HEK293 (cell line): Measurements from ENCODE around the gene ARPC5L.

Experiments
- EGR2 ChIP-seq: fragments of 450-650 bp; formaldehyde crosslinking; IDR thresholded peaks from 2 replicates; pipeline ENCODE4 v1.5.1; 2016; ENCODE audit warnings: low read depth, missing biosample characterization, missing genetic modification characterization
- KLF7 ChIP-seq: fragments of 450-650 bp; formaldehyde crosslinking; IDR thresholded peaks from 2 replicates; pipeline ENCODE4 v1.5.1; 2016; ENCODE audit warnings: missing biosample characterization, missing genetic modification characterization, borderline replicate concordance
- SETDB1 ChIP-seq: IDR thresholded peaks from one replicate; pipeline ENCODE4 v1.6.1; 2017; ENCODE audit warnings: mild to moderate bottlenecking, low read length, moderate library complexity, mixed read lengths; ENCODE audit not compliant: insufficient read length
- SP2 ChIP-seq: fragments of 450-650 bp; formaldehyde crosslinking; IDR thresholded peaks from 2 replicates; pipeline ENCODE4 v1.5.1; 2016; ENCODE audit warnings: missing biosample characterization, missing genetic modification characterization
- SP7 ChIP-seq: fragments of 450-650 bp; formaldehyde crosslinking; IDR thresholded peaks from 2 replicates; pipeline ENCODE4 v1.5.1; 2016; ENCODE audit warnings: missing biosample characterization, missing genetic modification characterization
- ZFP37 ChIP-seq: fragments of 450-650 bp; formaldehyde crosslinking; IDR thresholded peaks from 2 replicates; pipeline ENCODE4 v1.5.1; 2016; ENCODE audit warnings: missing biosample characterization, missing genetic modification characterization
- ZNF138 ChIP-seq: fragments of 450-650 bp; formaldehyde crosslinking; IDR thresholded peaks from 2 replicates; pipeline ENCODE4 v1.5.1; 2016; ENCODE audit warnings: missing biosample characterization, missing genetic modification characterization, borderline replicate concordance
- ZNF175 ChIP-seq: fragments of 450-650 bp; formaldehyde crosslinking; IDR thresholded peaks from 2 replicates; pipeline ENCODE4 v1.5.1; 2016; ENCODE audit warnings: missing biosample characterization, missing genetic modification characterization
- ZNF24 ChIP-seq: fragments of 450-650 bp; formaldehyde crosslinking; IDR thresholded peaks from 2 replicates; pipeline ENCODE4 v1.5.1; 2016; ENCODE audit warnings: missing biosample characterization, missing genetic modification characterization
- ZNF660 ChIP-seq: fragments of 450-650 bp; IDR thresholded peaks from 2 replicates; pipeline ENCODE4 v1.5.1; 2018; ENCODE audit warnings: missing biosample characterization, mild to moderate bottlenecking, missing genetic modification characterization
- ZSCAN16 ChIP-seq: fragments of 450-650 bp; formaldehyde crosslinking; IDR thresholded peaks from 2 replicates; pipeline ENCODE4 v1.5.1; 2016; ENCODE audit warnings: missing biosample characterization, missing genetic modification characterization
- TF ChIP-seq, protein P1 (sequence below): fragments of 450-650 bp; formaldehyde crosslinking; IDR thresholded peaks from 2 replicates; pipeline ENCODE4 v1.5.1; 2016; ENCODE audit warnings: missing biosample characterization, missing genetic modification characterization

DNA sequence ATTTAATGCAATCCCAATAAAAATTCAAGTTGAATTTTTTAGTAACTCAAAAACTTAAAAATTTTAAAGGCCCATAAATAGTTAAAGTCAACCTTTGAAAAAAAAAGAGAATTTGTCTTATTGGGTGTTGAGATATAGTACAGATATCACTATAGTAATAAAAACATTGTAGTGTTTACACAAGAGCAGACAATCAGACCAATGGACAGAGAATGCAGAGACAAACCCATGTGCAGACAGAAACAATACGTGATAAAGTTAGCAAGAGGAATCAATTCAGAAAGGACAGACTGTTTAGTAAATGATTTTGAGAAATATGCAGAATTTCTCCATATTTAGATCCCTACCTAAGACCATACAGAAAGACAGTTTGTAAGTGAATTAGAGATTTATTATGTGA is 45.0 kb downstream of the ARPC5L start:
- no peak for TF ChIP-seq ZNF24 (tag by site-specific recombination)
- TF ChIP-seq SP7, result no peak
- TF ChIP-seq, protein P1, sequence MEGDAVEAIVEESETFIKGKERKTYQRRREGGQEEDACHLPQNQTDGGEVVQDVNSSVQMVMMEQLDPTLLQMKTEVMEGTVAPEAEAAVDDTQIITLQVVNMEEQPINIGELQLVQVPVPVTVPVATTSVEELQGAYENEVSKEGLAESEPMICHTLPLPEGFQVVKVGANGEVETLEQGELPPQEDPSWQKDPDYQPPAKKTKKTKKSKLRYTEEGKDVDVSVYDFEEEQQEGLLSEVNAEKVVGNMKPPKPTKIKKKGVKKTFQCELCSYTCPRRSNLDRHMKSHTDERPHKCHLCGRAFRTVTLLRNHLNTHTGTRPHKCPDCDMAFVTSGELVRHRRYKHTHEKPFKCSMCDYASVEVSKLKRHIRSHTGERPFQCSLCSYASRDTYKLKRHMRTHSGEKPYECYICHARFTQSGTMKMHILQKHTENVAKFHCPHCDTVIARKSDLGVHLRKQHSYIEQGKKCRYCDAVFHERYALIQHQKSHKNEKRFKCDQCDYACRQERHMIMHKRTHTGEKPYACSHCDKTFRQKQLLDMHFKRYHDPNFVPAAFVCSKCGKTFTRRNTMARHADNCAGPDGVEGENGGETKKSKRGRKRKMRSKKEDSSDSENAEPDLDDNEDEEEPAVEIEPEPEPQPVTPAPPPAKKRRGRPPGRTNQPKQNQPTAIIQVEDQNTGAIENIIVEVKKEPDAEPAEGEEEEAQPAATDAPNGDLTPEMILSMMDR (tag by site-specific recombination), result no peak
- TF ChIP-seq ZNF660, result no peak
- TF ChIP-seq KLF7 (tag by site-specific recombination), result no peak
- no peak for TF ChIP-seq ZSCAN16 (tag by site-specific recombination)
- no peak for TF ChIP-seq EGR2 (tag by site-specific recombination)
- no peak for TF ChIP-seq ZFP37 (tag by site-specific recombination)
- TF ChIP-seq SETDB1, result no peak
- TF ChIP-seq ZNF175 (tag by site-specific recombination), result no peak
- no peak for TF ChIP-seq SP2 (tag by site-specific recombination)
- TF ChIP-seq ZNF138, result no peak
